Liver (tissue), 9 donors: ENCODE data around the gene PLA2G3. TPM values are rescaled to one million over a fixed set of nuclear protein-coding genes. Genes with fewer than 3 reads are reported as not detected.

Experiments used
- DNase-seq: peaks from one replicate; pipeline ENCODE4 v3.0.0-alpha.2; 2017; ENCODE audit warnings: low spot score
- H3K27ac ChIP-seq, 2 donors: one replicate each; pipeline ENCODE4 v1.7.0; 2013; ENCODE audit warnings: inconsistent platforms in 2 of 2, low read length in 2 of 2, control low read depth in 1 of 2, low read depth in 1 of 2, mild to moderate bottlenecking in 1 of 2
- H3K27me3 ChIP-seq, 4 donors: one replicate each; pipeline versions ENCODE4 v1.6.1 to v1.7.0; 2013; ENCODE audit warnings: low read length in 3 of 4, inconsistent platforms in 1 of 4, mild to moderate bottlenecking in 1 of 4, moderate library complexity in 1 of 4; ENCODE audit not compliant: control insufficient read depth in 4 of 4, insufficient read depth in 4 of 4
- H3K36me3 ChIP-seq, 4 donors: one replicate each; pipeline versions ENCODE4 v1.6.1 to v1.7.0; 2013; ENCODE audit warnings: low read length in 3 of 4, mild to moderate bottlenecking in 3 of 4, low read depth in 1 of 4, moderate library complexity in 1 of 4; ENCODE audit not compliant: control insufficient read depth in 4 of 4, insufficient read depth in 3 of 4
- H3K4me1 ChIP-seq, 4 donors: one replicate each; pipeline versions ENCODE4 v1.6.1 to v1.7.0; 2013; ENCODE audit warnings: low read length in 3 of 4, mild to moderate bottlenecking in 3 of 4, moderate library complexity in 1 of 4; ENCODE audit not compliant: control insufficient read depth in 4 of 4, insufficient read depth in 4 of 4
- H3K4me3 ChIP-seq, 3 donors: one replicate each; pipeline versions ENCODE4 v1.6.1 to v1.7.0; 2013; ENCODE audit warnings: low read length in 3 of 3, control low read depth in 1 of 3, low read depth in 1 of 3, mild to moderate bottlenecking in 1 of 3
- H3K9ac ChIP-seq, 2 donors: one replicate each; pipeline ENCODE4 v1.7.0; 2013; ENCODE audit warnings: low read length in 2 of 2, mild to moderate bottlenecking in 2 of 2, moderate library complexity in 2 of 2, control low read depth in 1 of 2, low read depth in 1 of 2
- H3K9me3 ChIP-seq, 4 donors: one replicate each; pipeline versions ENCODE4 v1.6.1 to v1.7.0; 2013; ENCODE audit warnings: low read length in 3 of 4; ENCODE audit not compliant: control insufficient read depth in 4 of 4
- EGR1 ChIP-seq, 2 donors: IDR thresholded peaks; 2 replicates each; pipeline ENCODE4 v1.6.1; 2016 to 2018; ENCODE audit warnings: antibody characterized with exemption in 2 of 2, low read depth in 2 of 2
- FOXA1 ChIP-seq: IDR thresholded peaks from 2 replicates; pipeline ENCODE4 v1.6.1; 2016; ENCODE audit warnings: antibody characterized with exemption
- FOXA2 ChIP-seq: IDR thresholded peaks from 2 replicates; pipeline ENCODE4 v1.6.1; 2016; ENCODE audit warnings: antibody characterized with exemption
- GABPA ChIP-seq, 2 donors: IDR thresholded peaks in 1 of 2; conservative IDR thresholded peaks in 1 of 2; 2 replicates each; pipeline ENCODE4 v1.6.1; 2016; ENCODE audit warnings: antibody characterized with exemption in 2 of 2, mild to moderate bottlenecking in 1 of 2, moderate library complexity in 1 of 2
- HNF4G ChIP-seq: IDR thresholded peaks from 2 replicates; pipeline ENCODE4 v1.6.1; 2016; ENCODE audit warnings: antibody characterized with exemption
- JUND ChIP-seq, 2 donors: IDR thresholded peaks; 2 replicates each; pipeline ENCODE4 v1.6.1; 2016; ENCODE audit warnings: antibody characterized with exemption in 2 of 2
- MAX ChIP-seq: IDR thresholded peaks from 2 replicates; pipeline ENCODE4 v1.6.1; 2016; ENCODE audit warnings: antibody characterized with exemption
- NR2F2 ChIP-seq: IDR thresholded peaks from 2 replicates; pipeline ENCODE4 v1.6.1; 2016; ENCODE audit warnings: antibody characterized with exemption
- RAD21 ChIP-seq, 2 donors: IDR thresholded peaks; 2 replicates each; pipeline ENCODE4 v1.6.1; 2016; ENCODE audit warnings: antibody characterized with exemption in 2 of 2, mild to moderate bottlenecking in 2 of 2
- RXRA ChIP-seq, 2 donors: IDR thresholded peaks; 2 replicates each; pipeline ENCODE4 v1.6.1; 2017 to 2018; ENCODE audit warnings: antibody characterized with exemption in 2 of 2, mild to moderate bottlenecking in 1 of 2
- SP1 ChIP-seq: IDR thresholded peaks from 2 replicates; pipeline ENCODE4 v1.6.1; 2018; ENCODE audit warnings: antibody characterized with exemption, mild to moderate bottlenecking
- TAF1 ChIP-seq: conservative IDR thresholded peaks from 2 replicates; pipeline ENCODE4 v1.6.1; 2016; ENCODE audit warnings: antibody characterized with exemption, mild to moderate bottlenecking
- YY1 ChIP-seq: IDR thresholded peaks from 2 replicates; pipeline ENCODE4 v1.6.1; 2016; ENCODE audit warnings: antibody characterized with exemption, mild to moderate bottlenecking
- WGBS: extraction: QIAGEN DNeasy Blood & Tissue Kit; methylation state at CpG from one replicate; pipeline ENCODE4 v1.1.7; 2013; 5-methylcytosine and 5-hydroxymethylcytosine counted together
- polyA plus RNA-seq, 2 donors: library from polyadenylated mRNA; stranded (reverse) in 1 of 2; unstranded in 1 of 2; fragments of 200-250 nt in 1 of 2; fragments of >200 nt in 1 of 2; fragmentation: Nextera tagmentation in 1 of 2; extraction: Ambion mirVana in 1 of 2; gene quantifications; one replicate each; pipeline versions ENCODE4 v1.2.1 to v1.2.3, GENCODE V29; 2013 to 2015
- total RNA-seq, 2 donors: library from RNA; depleted of rRNA; stranded (reverse); fragments of >200 nt; gene quantifications; one replicate each; pipeline ENCODE4 v1.2.3, GENCODE V29; 2014
- TF ChIP-seq, protein P1 (sequence below): IDR thresholded peaks from 2 replicates; pipeline ENCODE4 v1.6.1; 2016; ENCODE audit warnings: antibody characterized with exemption
- TF ChIP-seq, protein P2 (sequence below): IDR thresholded peaks from 2 replicates; pipeline ENCODE4 v1.6.1; 2016; ENCODE audit warnings: antibody characterized with exemption, mild to moderate bottlenecking
- TF ChIP-seq, protein P3 (sequence below): IDR thresholded peaks from 2 replicates; pipeline ENCODE4 v1.6.1; 2016; ENCODE audit warnings: antibody characterized with exemption
- TF ChIP-seq, protein P4 (sequence below): fragments of 150-350 bp; IDR thresholded peaks from 2 replicates; pipeline ENCODE4 v1.5.1; 2017; ENCODE audit warnings: improper control_type of control experiment, low read depth, low read length; ENCODE audit not compliant: missing input control
- donor health status: healthy.
- donor health status: healthy.
- donor health status: healthy.
- donor health status: healthy.
- donor health status: healthy.

The PLA2G3 gene
- total and polyA plus RNA-seq, 4 donors, result not detected

GRCh38 chr22:31106001-31106571 lies 34.2 kb downstream of the PLA2G3 start:
- no peaks in the 10 kb centered on the region for H3K27me3 ChIP-seq
- H3K27ac ChIP-seq, result peak overlapping the region; percentile 73 to 79
- TF ChIP-seq GABPA (IDR thresholded peaks at IDR 0.05 in 1 of 2, conservative IDR thresholded peaks at IDR 0.05 in 1 of 2), result no peak
- no peak for TF ChIP-seq HNF4G
- TF ChIP-seq FOXA2, result no peak
- TF ChIP-seq TAF1, result no peak
- TF ChIP-seq EGR1 (IDR thresholded peaks at IDR 0.05; ENCODE audit: low read depth in 2 of 2), result no peak
- no peak for TF ChIP-seq JUND (IDR thresholded peaks at IDR 0.05)
- TF ChIP-seq NR2F2, result no peak
- no peak for TF ChIP-seq RAD21 (IDR thresholded peaks at IDR 0.05)
- no peak for TF ChIP-seq MAX
- TF ChIP-seq YY1, result no peak
- TF ChIP-seq FOXA1, result no peak
- H3K9ac ChIP-seq, result no peak overlapping the region
- no peaks in the 10 kb centered on the region for H3K9me3 ChIP-seq
- DNase-seq, result no peak
- no peak overlapping the region for H3K4me3 ChIP-seq
- H3K36me3 ChIP-seq, result peaks cover 0 to 3% (median 0%) of the 10 kb centered on the region in 4 donors
- H3K4me1 ChIP-seq, result peaks cover 4 to 7% (median 6%) of the 10 kb centered on the region in 4 donors
- 65% methylated on average over 4 of the region's 4 CpGs for WGBS

DNA sequence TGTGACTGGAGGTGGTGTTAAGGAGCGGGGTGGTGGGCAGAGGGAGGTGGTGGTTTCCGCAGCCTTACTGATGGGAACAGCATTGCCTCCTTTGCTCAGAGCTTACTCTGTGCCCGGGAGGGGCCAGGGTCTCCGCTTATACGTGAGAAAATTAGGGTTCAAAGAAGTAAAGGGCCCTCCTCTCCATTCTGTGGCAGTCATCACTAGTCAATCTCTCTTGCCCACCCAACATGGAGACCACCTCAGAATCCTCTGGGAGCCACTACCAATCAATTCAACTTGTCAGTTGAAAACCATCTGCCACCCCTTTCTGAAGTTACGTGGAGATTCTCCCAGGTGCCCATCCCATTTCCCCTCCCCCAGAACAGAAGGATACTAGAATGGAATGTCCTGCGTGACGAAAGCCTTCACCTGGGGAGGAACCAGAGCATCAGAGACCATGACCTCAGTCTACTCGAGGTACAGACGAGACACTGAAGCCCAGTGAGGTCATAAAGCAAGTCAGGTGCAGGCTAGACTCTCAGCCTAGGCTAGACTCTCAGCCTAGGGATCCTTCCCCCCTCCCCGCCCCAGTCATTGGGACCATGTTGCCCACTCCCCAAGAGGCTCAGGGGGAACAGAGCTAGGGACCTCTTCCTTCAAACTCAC lies 34.9 kb downstream of the PLA2G3 start:
- Histone ChIP-seq H3K9ac (no peak overlapping the region), H3K36me3 (peaks cover 0 to 3% (median 0%) of the 10 kb centered on the region in 4 donors), H3K4me1 (peaks cover 4 to 7% (median 6%) of the 10 kb centered on the region in 4 donors), H3K27ac (no peak overlapping the region), H3K9me3 (no peaks in the 10 kb centered on the region), H3K27me3 (no peaks in the 10 kb centered on the region), H3K4me3 (no peak overlapping the region)
- WGBS, result 72% methylated on average over 11 of the region's 11 CpGs
- no peak for DNase-seq
- TF ChIP-seq RXRA (IDR thresholded peaks at IDR 0.05), result no peak
- no peak for TF ChIP-seq SP1
- no peak for TF ChIP-seq FOXA2

DNA sequence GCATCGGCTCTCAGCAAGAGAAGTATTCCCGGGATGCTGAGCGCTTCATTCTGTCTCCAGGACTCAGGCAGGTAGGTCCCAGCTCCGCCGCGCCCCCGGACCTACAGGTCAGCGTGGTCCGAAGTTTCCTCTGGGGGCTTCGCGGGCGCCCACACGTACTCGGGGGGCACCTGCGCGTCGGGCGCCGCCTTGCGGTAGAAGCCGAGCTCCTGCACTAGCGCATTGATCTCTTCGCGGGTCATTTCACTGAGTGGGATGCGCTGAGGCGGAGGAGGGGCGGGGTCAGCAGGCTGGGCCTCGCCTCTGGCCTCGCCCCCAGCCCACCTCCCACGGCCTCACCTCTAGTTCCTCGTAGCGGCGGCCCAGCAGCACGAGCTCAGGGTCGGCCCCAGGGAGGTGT lies 35.4 kb downstream of the PLA2G3 start:
- Histone ChIP-seq H3K4me1 (peaks cover 4 to 7% (median 6%) of the 10 kb centered on the region in 4 donors), H3K36me3 (peaks cover 0 to 3% (median 0%) of the 10 kb centered on the region in 4 donors), H3K27me3 (no peaks in the 10 kb centered on the region), H3K4me3 (no peak overlapping the region), H3K9me3 (no peaks in the 10 kb centered on the region), H3K27ac (no peak overlapping the region), H3K9ac (no peak overlapping the region)
- WGBS, result 33% methylated on average over 35 of the region's 35 CpGs
- no peak for DNase-seq
- TF ChIP-seq YY1 (no peak), TAF1 (no peak), FOXA1 (no peak), JUND (IDR thresholded peaks at IDR 0.05) (no peak), FOXA2 (no peak), HNF4G (no peak), MAX (no peak), GABPA (IDR thresholded peaks at IDR 0.05 in 1 of 2, conservative IDR thresholded peaks at IDR 0.05 in 1 of 2) (no peak), SP1 (no peak), RXRA (IDR thresholded peaks at IDR 0.05) (no peak), EGR1 (IDR thresholded peaks at IDR 0.05; ENCODE audit: low read depth in 2 of 2) (no peak), NR2F2 (no peak)
- TF ChIP-seq, protein P1, sequence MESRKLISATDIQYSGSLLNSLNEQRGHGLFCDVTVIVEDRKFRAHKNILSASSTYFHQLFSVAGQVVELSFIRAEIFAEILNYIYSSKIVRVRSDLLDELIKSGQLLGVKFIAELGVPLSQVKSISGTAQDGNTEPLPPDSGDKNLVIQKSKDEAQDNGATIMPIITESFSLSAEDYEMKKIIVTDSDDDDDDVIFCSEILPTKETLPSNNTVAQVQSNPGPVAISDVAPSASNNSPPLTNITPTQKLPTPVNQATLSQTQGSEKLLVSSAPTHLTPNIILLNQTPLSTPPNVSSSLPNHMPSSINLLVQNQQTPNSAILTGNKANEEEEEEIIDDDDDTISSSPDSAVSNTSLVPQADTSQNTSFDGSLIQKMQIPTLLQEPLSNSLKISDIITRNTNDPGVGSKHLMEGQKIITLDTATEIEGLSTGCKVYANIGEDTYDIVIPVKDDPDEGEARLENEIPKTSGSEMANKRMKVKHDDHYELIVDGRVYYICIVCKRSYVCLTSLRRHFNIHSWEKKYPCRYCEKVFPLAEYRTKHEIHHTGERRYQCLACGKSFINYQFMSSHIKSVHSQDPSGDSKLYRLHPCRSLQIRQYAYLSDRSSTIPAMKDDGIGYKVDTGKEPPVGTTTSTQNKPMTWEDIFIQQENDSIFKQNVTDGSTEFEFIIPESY, result no peak
- TF ChIP-seq, protein P2, sequence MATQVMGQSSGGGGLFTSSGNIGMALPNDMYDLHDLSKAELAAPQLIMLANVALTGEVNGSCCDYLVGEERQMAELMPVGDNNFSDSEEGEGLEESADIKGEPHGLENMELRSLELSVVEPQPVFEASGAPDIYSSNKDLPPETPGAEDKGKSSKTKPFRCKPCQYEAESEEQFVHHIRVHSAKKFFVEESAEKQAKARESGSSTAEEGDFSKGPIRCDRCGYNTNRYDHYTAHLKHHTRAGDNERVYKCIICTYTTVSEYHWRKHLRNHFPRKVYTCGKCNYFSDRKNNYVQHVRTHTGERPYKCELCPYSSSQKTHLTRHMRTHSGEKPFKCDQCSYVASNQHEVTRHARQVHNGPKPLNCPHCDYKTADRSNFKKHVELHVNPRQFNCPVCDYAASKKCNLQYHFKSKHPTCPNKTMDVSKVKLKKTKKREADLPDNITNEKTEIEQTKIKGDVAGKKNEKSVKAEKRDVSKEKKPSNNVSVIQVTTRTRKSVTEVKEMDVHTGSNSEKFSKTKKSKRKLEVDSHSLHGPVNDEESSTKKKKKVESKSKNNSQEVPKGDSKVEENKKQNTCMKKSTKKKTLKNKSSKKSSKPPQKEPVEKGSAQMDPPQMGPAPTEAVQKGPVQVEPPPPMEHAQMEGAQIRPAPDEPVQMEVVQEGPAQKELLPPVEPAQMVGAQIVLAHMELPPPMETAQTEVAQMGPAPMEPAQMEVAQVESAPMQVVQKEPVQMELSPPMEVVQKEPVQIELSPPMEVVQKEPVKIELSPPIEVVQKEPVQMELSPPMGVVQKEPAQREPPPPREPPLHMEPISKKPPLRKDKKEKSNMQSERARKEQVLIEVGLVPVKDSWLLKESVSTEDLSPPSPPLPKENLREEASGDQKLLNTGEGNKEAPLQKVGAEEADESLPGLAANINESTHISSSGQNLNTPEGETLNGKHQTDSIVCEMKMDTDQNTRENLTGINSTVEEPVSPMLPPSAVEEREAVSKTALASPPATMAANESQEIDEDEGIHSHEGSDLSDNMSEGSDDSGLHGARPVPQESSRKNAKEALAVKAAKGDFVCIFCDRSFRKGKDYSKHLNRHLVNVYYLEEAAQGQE, result no peak
- TF ChIP-seq, protein P3, sequence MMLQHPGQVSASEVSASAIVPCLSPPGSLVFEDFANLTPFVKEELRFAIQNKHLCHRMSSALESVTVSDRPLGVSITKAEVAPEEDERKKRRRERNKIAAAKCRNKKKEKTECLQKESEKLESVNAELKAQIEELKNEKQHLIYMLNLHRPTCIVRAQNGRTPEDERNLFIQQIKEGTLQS, result no peak
- TF ChIP-seq, protein P4, sequence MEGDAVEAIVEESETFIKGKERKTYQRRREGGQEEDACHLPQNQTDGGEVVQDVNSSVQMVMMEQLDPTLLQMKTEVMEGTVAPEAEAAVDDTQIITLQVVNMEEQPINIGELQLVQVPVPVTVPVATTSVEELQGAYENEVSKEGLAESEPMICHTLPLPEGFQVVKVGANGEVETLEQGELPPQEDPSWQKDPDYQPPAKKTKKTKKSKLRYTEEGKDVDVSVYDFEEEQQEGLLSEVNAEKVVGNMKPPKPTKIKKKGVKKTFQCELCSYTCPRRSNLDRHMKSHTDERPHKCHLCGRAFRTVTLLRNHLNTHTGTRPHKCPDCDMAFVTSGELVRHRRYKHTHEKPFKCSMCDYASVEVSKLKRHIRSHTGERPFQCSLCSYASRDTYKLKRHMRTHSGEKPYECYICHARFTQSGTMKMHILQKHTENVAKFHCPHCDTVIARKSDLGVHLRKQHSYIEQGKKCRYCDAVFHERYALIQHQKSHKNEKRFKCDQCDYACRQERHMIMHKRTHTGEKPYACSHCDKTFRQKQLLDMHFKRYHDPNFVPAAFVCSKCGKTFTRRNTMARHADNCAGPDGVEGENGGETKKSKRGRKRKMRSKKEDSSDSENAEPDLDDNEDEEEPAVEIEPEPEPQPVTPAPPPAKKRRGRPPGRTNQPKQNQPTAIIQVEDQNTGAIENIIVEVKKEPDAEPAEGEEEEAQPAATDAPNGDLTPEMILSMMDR, result no peak
